ENCODE measurements around the gene HDAC7. TPM values are rescaled to one million over a fixed set of nuclear protein-coding genes. Genes with fewer than 3 reads are reported as not detected.

HDAC7 gene
- total RNA-seq, 1 experiment from 2014 or later, result 29.4 TPM

DNA sequence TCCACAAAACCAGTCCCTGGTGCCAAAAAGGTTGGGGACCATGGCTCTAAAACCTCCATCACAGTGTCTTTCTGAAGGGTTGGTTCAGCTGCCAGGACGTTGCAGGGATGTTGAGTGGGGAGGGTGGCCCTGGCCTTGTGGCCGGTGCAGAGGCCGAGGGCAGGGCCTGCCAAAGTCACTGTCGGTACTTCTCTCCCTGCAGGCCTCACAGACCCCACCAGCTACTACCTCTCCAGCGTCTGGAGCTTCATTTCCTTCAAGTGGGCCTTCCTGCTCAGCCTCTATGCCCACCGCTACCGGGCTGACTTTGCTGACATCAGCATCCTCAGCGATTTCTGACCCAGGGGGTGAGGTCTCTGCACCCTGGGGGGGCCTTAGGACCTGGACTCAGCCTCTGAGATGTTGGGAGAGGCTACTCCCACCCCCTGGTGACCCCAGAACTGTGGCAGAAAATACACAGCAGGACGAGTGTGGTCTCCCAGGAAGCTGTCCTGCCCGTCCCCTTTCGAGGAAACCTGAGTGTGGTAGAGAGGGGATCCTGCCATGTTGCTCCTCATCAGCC, 39.7 kb downstream of the HDAC7 start:
- no peak for DNase-seq (ENCODE audit: low spot score)

DNA sequence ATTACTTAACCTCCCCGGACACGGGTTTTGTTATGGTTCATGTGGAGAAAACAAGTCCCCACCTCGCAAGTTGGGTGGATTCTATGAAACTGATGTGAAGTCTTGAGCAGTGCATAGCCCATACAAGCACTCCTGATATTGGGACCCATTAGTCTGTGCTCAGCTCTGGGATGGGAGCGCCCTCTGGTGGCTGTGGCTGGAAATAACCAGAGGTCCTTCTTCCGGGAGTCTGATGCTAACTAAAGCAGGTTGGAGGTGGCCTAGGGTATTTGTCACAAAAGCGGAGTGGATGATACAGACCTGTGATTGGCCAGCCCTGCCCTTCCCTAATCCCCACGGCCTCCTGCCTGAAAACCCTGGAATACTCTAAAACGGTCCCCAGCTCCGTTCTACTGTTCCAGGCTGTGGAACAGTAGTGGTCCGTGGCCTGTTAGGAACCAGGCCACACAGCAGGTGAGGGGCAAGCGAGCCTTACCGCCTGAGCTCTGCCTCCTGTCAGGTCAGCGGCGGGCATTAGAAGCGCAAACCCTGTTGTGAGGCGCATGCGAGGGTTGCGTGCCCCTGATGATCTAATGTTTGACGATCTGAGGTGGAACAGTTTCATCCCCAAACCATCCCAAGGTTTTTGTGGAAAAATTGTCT, 40.3 kb downstream of the HDAC7 start:
- DNase-seq (ENCODE audit: low spot score), result peak; percentile 78

- DNase-seq (ENCODE audit: low spot score), result no peak
These were observed 40.8 kb downstream of the HDAC7 start for GRCh38 chr12:47778881-47779280.

GRCh38 chr12:47777741-47778558, 41.8 kb downstream of the HDAC7 start:
- no peak for DNase-seq (ENCODE audit: low spot score)

DNA sequence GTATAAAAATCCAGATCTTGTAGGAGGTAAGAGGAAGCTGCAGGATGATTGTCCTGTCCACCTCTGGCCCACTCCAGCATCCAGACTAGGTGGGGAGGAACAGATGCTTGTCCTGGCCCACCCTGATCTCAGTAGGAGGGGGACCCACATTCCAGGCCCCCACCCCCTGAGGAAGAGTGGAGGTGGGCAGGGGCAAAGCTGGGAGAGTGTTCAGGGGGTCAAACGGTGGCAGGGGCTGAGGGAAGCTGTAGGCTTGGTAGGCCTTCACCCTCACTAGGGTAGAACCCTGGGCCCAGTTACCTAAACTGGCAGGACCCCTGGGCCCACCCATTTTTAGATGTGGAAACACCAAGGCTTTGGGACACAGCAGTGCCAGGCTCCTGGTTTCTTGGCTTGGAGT, 42.6 kb downstream of the HDAC7 start:
- no peak for DNase-seq (ENCODE audit: low spot score)

DNA sequence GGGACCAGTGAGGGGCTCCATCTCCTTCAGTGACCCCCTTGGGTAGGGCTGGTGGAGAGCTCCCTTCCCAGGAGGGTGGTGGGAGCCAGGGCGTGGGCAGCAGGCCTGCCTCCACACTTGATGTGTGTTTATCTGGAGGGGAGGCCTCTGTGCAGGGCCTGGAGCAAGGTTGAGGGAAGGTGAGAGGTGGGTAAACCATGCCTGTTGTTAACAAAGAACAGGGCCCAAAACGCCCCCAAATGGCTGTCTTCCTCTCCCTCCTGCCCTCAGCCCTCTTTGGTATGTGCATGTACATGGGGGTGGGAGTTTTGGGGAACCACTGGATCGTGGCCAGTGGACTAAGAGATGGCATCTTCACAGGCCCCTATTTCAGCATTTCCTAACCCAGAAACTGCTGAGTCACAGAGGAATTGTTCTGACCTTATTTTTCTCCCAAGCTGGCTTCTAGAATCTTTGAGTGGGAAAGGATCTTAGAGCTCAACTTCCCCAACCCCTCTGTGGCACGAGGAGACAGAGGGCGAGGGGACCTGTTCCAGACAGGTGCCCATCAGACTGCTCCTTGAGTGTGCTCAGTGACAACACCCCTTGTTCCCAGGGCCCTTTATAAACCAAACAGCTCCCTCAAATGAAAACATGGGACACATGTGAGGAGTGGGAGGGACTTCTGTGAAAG, 43.1 kb downstream of the HDAC7 start:
- no peak for DNase-seq (ENCODE audit: low spot score)

- DNase-seq (ENCODE audit: low spot score), result peak; percentile 32
These were observed 44.4 kb downstream of the HDAC7 start for GRCh38 chr12:47775100-47775911.

DNA sequence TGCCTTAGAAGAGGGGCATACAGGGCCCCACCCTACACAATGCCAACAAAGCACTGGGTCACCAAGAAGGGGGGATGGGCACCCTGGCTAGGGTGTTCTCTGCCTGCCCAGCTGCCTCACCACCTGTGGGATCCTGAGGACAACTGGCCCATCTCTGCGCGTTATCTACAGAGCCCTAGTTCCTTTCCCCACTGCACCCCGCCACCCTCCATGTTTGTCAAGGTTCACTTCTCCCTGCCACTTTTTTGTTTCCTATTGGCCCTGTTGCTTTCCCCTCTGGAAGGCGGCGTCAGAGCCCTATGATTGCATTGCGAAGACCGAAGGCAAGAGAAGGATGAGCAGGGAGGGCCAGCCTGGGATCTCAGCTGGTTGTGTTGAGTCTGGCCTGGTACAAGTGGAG, 45.0 kb downstream of the HDAC7 start:
- no peak for DNase-seq (ENCODE audit: low spot score)

DNA sequence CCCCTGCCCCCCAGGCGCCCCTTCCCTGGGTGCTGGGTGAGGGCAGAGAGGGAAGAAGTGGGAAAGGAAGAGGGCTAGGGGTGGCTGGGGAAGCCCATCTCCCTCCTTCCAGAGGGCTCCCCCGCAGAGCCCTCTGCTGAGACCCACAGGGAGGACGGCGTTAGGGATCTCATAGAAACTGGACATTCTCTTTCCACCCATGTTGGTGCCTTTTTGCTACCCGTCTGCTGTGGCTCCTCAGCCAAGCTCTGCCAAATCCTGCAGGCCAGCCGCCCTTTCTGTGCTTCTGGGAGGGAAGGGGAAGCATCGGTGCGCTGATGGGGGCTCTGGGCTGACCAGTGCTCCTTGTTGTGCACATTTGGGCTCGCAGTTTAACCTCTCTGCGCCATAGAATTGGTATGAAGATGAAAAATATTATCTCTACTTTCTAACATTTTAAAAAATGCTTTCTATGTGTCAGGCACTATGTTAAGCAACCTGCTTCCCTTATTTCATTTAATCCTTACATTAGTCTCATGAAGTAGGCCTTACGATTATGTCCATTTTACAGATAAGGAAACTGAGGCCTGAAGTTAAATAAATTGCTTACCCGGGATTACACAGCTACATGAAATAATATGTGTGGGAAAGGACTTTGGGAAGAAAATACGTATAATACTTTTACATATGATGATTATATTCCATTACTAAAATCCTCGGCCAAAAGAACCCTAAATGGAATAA, 45.7 kb downstream of the HDAC7 start:
- DNase-seq (ENCODE audit: low spot score), result no peak

DNA sequence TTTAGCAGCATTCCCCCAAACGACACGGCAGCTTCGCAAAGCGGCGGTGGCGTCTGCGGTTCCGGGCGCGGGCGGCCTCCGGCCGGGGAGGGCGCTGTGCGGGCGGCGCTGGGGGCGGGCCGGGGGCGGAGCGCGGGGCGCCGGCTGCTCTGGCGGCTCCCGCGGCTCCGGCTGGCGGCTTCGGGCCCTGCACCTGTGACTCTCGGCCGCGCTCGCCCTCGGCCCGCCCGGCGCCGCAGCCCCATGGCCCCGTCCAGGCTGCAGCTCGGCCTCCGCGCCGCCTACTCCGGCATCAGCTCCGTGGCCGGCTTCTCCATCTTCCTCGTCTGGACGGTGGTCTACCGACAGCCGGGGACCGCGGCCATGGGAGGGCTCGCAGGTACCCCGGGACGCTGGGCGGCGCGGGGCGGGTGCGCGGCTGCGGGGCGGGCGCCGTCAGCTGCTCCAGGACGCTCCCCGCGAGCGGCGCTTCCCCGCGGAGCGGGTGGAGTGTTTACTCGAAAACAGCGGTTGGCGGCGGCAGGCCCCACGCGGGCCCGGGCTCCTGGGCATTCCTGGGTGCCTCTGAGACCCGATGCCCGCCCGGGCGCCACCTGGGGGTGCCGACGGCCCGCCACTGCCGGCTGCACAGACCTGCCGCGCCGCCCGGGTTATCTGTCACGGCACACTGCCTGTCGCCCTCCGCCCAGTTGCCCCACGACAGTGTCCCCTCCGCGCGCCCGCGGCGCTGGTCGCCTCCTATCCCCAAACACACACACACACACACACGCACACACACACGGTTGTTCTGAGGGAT, 46.4 kb downstream of the HDAC7 start, which contains the start of gene SLC48A1:
Gene SLC48A1, plus strand, starts transcription at position 177 of the 796 bp plus-strand sequence. Its CDS starts 67 bp downstream, at position 244.
- DNase-seq (ENCODE audit: low spot score), result no peak

GRCh38 chr12:47772738-47773061, 47.0 kb downstream of the HDAC7 start:
- DNase-seq (ENCODE audit: low spot score), result no peak

GRCh38 chr12:47772094-47772660, 47.5 kb downstream of the HDAC7 start:
- DNase-seq (ENCODE audit: low spot score), result no peak

GRCh38 chr12:47771304-47771703, 48.4 kb downstream of the HDAC7 start:
- no peak for DNase-seq (ENCODE audit: low spot score)

GRCh38 chr12:47770086-47770726, 49.5 kb downstream of the HDAC7 start:
- DNase-seq (ENCODE audit: low spot score), result no peak

GRCh38 chr12:47769234-47770085, 50.2 kb downstream of the HDAC7 start:
- DNase-seq (ENCODE audit: low spot score), result no peak

DNA sequence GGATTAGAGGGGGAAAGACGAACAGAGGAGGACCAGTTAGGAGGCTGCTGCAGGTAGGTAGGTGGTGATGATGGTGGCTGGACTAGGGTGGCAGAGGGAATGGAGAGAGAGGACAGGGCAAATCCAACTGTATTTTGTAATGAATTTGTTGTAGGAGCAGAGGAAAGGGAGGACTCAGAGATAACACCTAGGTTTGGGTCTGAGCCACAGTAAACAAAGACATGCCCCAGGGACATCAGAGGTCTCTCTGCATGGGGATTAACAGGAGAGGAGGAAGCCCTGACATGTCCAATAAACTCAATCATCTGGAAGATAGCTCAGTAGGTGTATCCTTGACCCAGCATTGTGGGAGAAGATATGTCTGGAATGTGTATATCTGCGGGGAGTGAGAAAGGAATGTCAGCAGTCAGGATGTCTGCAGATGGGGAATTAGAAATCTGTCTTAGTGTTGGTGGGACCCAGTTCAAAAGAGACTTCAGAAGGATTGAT, 51.3 kb downstream of the HDAC7 start:
- DNase-seq (ENCODE audit: low spot score), result peak; percentile 79

DNA sequence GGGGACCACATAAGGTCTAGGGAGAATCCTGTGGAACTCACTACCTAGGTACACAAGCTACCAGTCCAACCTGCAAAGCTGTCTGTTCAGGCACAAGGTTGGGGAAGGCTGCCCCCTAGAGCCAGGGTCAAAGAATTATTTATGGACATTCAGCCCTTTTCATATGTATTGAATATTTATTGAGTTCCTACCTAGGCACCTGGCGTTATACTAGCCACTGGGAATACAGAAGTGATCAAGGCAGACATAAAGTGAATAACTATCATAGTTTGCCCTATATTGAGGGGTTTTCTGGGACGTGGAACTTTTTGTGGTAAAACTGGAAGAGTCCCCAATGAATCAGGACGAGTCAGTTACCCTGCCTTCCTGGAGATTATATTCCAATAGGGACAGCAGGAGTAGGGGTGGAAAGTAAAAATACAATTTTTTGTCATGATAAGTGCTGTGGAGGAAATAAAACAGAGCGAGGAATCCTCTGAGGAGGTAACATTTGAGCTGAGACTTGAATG, 52.4 kb downstream of the HDAC7 start:
- no peak for DNase-seq (ENCODE audit: low spot score)
